ENCODE measurements around the gene CDC42BPB. TPM values are rescaled to one million over a fixed set of nuclear protein-coding genes. Genes with fewer than 3 reads are reported as not detected.
A peak's percentile ranks its signal among the peaks of the same experiment; 100 is the strongest.

Gene CDC42BPB
- total and polyA plus RNA-seq, 2 of the 13 experiments (the other 11 are each of a cell fraction or from before 2014, with no cell fraction given) = 19.7 to 32.3 TPM

GRCh38 chr14:103070971-103071542 is 13.7 kb upstream of the CDC42BPB start:
- Histone ChIP-seq H4K20me1 (ENCODE audit: insufficient read depth, low read length) (no peaks in the 10 kb centered on the region), H3K27ac (ENCODE audit: extremely low read length, insufficient read depth, low read length) (no peak overlapping the region), H3K79me2 (ENCODE audit: insufficient read depth, low read length) (no peaks in the 10 kb centered on the region), H3K9me3 (ENCODE audit: low read length) (no peaks in the 10 kb centered on the region), H3K4me3 (replicated peaks in 1 of 3; ENCODE audit: insufficient read depth in 1 of 3, low read depth in 2 of 3, low read length in 3 of 3) (peak overlapping the region in 2 of 3 experiments; percentile 14 to 50; a peak in 2 of 6 replicates), H3K27me3 (ENCODE audit: control insufficient read depth in 1 of 2, insufficient read depth in 2 of 2, low read length in 2 of 2) (peaks cover 5 to 42% of the 10 kb centered on the region in 2 experiments; a peak in 4 of 5 replicates), H3K9ac (ENCODE audit: insufficient read depth, low read depth, low read length) (peak overlapping the region; percentile 24; the same call in 1 of the 2 replicates), H3K4me2 (ENCODE audit: low read depth, low read length) (peak overlapping the region; percentile 61), H2AFZ (ENCODE audit: low read length) (no peak overlapping the region), H3K4me1 (ENCODE audit: insufficient read depth, low read length) (peaks cover 87% of the 10 kb centered on the region), H3K36me3 (replicated peaks in 1 of 2; ENCODE audit: control insufficient read depth in 1 of 2, insufficient read depth in 2 of 2, low read length in 2 of 2) (no peaks in the 10 kb centered on the region)
- BruUV-seq (replicated peaks) = no TSS peak
- WGBS (ENCODE audit: low lambda C conversion rate) = 34% methylated on average over 12 of the region's 21 CpGs
- DNase-seq (ENCODE audit: low spot score) (no peak), FAIRE-seq (no peak), ATAC-seq (no peak)
- TF ChIP-seq, protein P1, sequence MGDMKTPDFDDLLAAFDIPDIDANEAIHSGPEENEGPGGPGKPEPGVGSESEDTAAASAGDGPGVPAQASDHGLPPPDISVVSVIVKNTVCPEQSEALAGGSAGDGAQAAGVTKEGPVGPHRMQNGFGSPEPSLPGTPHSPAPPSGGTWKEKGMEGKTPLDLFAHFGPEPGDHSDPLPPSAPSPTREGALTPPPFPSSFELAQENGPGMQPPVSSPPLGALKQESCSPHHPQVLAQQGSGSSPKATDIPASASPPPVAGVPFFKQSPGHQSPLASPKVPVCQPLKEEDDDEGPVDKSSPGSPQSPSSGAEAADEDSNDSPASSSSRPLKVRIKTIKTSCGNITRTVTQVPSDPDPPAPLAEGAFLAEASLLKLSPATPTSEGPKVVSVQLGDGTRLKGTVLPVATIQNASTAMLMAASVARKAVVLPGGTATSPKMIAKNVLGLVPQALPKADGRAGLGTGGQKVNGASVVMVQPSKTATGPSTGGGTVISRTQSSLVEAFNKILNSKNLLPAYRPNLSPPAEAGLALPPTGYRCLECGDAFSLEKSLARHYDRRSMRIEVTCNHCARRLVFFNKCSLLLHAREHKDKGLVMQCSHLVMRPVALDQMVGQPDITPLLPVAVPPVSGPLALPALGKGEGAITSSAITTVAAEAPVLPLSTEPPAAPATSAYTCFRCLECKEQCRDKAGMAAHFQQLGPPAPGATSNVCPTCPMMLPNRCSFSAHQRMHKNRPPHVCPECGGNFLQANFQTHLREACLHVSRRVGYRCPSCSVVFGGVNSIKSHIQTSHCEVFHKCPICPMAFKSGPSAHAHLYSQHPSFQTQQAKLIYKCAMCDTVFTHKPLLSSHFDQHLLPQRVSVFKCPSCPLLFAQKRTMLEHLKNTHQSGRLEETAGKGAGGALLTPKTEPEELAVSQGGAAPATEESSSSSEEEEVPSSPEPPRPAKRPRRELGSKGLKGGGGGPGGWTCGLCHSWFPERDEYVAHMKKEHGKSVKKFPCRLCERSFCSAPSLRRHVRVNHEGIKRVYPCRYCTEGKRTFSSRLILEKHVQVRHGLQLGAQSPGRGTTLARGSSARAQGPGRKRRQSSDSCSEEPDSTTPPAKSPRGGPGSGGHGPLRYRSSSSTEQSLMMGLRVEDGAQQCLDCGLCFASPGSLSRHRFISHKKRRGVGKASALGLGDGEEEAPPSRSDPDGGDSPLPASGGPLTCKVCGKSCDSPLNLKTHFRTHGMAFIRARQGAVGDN (CRISPR knock-in tag; IDR thresholded peaks at IDR 0.05) = 0 out of 2 replicates have a peak, but pooled peaks have one; percentile 18
- TF ChIP-seq ZNF660 (CRISPR knock-in tag; IDR thresholded peaks at IDR 0.05; ENCODE audit: borderline replicate concordance, low read depth) (no peak), GTF3A (CRISPR knock-in tag; conservative IDR thresholded peaks at IDR 0.05) (no peak), ZNF292 (CRISPR knock-in tag; IDR thresholded peaks at IDR 0.05; ENCODE audit: borderline replicate concordance, low read depth) (0 out of 2 replicates have a peak, but pooled peaks have one; percentile 32), GLI4 (CRISPR knock-in tag; IDR thresholded peaks at IDR 0.05; ENCODE audit: borderline replicate concordance) (no peak), NCOA5 (CRISPR knock-in tag; IDR thresholded peaks at IDR 0.05) (no peak), ZNF580 (CRISPR knock-in tag; IDR thresholded peaks at IDR 0.05; ENCODE audit: borderline replicate concordance, low read depth) (no peak), ZNF160 (CRISPR knock-in tag; IDR thresholded peaks at IDR 0.05) (no peak), SETDB1 (CRISPR knock-in tag; IDR thresholded peaks at IDR 0.05; ENCODE audit: borderline replicate concordance) (no peak), ZNF224 (CRISPR knock-in tag; IDR thresholded peaks at IDR 0.05) (no peak), NR2F2 (IDR thresholded peaks at IDR 0.05; ENCODE audit: borderline replicate concordance, low read depth) (no peak)
- TF ChIP-seq, protein P2, sequence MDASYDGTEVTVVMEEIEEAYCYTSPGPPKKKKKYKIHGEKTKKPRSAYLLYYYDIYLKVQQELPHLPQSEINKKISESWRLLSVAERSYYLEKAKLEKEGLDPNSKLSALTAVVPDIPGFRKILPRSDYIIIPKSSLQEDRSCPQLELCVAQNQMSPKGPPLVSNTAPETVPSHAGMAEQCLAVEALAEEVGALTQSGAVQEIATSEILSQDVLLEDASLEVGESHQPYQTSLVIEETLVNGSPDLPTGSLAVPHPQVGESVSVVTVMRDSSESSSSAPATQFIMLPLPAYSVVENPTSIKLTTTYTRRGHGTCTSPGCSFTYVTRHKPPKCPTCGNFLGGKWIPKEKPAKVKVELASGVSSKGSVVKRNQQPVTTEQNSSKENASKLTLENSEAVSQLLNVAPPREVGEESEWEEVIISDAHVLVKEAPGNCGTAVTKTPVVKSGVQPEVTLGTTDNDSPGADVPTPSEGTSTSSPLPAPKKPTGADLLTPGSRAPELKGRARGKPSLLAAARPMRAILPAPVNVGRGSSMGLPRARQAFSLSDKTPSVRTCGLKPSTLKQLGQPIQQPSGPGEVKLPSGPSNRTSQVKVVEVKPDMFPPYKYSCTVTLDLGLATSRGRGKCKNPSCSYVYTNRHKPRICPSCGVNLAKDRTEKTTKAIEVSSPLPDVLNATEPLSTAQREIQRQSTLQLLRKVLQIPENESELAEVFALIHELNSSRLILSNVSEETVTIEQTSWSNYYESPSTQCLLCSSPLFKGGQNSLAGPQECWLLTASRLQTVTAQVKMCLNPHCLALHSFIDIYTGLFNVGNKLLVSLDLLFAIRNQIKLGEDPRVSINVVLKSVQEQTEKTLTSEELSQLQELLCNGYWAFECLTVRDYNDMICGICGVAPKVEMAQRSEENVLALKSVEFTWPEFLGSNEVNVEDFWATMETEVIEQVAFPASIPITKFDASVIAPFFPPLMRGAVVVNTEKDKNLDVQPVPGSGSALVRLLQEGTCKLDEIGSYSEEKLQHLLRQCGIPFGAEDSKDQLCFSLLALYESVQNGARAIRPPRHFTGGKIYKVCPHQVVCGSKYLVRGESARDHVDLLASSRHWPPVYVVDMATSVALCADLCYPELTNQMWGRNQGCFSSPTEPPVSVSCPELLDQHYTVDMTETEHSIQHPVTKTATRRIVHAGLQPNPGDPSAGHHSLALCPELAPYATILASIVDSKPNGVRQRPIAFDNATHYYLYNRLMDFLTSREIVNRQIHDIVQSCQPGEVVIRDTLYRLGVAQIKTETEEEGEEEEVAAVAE (CRISPR knock-in tag; IDR thresholded peaks at IDR 0.05; ENCODE audit: borderline replicate concordance) = no peak
- TF ChIP-seq, protein P3, sequence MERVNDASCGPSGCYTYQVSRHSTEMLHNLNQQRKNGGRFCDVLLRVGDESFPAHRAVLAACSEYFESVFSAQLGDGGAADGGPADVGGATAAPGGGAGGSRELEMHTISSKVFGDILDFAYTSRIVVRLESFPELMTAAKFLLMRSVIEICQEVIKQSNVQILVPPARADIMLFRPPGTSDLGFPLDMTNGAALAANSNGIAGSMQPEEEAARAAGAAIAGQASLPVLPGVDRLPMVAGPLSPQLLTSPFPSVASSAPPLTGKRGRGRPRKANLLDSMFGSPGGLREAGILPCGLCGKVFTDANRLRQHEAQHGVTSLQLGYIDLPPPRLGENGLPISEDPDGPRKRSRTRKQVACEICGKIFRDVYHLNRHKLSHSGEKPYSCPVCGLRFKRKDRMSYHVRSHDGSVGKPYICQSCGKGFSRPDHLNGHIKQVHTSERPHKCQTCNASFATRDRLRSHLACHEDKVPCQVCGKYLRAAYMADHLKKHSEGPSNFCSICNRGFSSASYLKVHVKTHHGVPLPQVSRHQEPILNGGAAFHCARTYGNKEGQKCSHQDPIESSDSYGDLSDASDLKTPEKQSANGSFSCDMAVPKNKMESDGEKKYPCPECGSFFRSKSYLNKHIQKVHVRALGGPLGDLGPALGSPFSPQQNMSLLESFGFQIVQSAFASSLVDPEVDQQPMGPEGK (CRISPR knock-in tag; IDR thresholded peaks at IDR 0.05) = peak; percentile 20; the same call in 1 of the 2 replicates
- in situ Hi-C loops (cut with HindIII; ENCODE audit: extremely low pct_ligation_motif_present, low pct_unique_long_range_greater_than_20kb) (no loop called here), intact Hi-C loops (cut with micrococcal nuclease; ENCODE audit: unreplicated experiment) (no loop called here)
- ChIA-PET CTCF (ENCODE audit: low intra/inter-chr PET ratio, low total read pairs) (no interaction called here), POLR2A (interaction anchor here (0.6 kb wide), 1 partner anchor 32 kb away, joined by 4 read pairs; no protein-coding TSS in a partner anchor)
